Gastroesophageal sphincter (tissue), 4 donors: ENCODE data around the gene COMMD7. TPM values are rescaled to one million over a fixed set of nuclear protein-coding genes. Genes with fewer than 3 reads are reported as not detected.

Experiments used
- ATAC-seq: fragments of 150-250 bp; one replicate; pipeline ENCODE4 v1.9.1; 2016; ENCODE audit warnings: mild to moderate bottlenecking, moderate library complexity
- H3K27ac ChIP-seq, 4 donors: fragments of 200-600 bp; sonication (generic) in 3 of 4; 1 replicate in 3 of 4; 2 replicates in 1 of 4; pipeline ENCODE4 v1.5.1; 2016 to 2019
- H3K27me3 ChIP-seq: fragments of 200-600 bp; sonication (generic); one replicate; pipeline ENCODE4 v1.5.1; 2019
- H3K36me3 ChIP-seq, 2 donors: fragments of 200-600 bp; sonication (generic); one replicate each; pipeline ENCODE4 v1.5.1; 2019; ENCODE audit warnings: control low read depth in 1 of 2
- H3K4me1 ChIP-seq, 3 donors: fragments of 200-600 bp; sonication (generic); 1 replicate in 2 of 3; 2 replicates in 1 of 3; pipeline ENCODE4 v1.5.1; 2016 to 2019; ENCODE audit warnings: control low read depth in 2 of 3
- H3K4me3 ChIP-seq, 2 donors: fragments of 200-600 bp; sonication (generic); one replicate each; pipeline ENCODE4 v1.5.1; 2019; ENCODE audit warnings: mild to moderate bottlenecking in 1 of 2, moderate library complexity in 1 of 2
- H3K9me3 ChIP-seq, 3 donors: fragments of 200-600 bp; sonication (generic); one replicate each; pipeline ENCODE4 v1.5.1; 2017 to 2019; ENCODE audit warnings: control low read depth in 2 of 3
- EP300 ChIP-seq: sonication (generic); formaldehyde crosslinking; IDR thresholded peaks from one replicate; pipeline ENCODE4 v1.6.1; 2017; ENCODE audit warnings: antibody characterized with exemption, mild to moderate bottlenecking
- POLR2A ChIP-seq, 2 donors: fragments of 450-650 bp; IDR thresholded peaks; one replicate each; pipeline ENCODE4 v1.6.1; 2017; ENCODE audit warnings: antibody characterized with exemption in 2 of 2, mild to moderate bottlenecking in 2 of 2, moderate library complexity in 1 of 2
- POLR2AphosphoS5 ChIP-seq: sonication (generic); formaldehyde crosslinking; IDR thresholded peaks from one replicate; pipeline ENCODE4 v1.6.1; 2017; ENCODE audit warnings: antibody characterized with exemption
- WGBS, 2 donors: methylation state at CpG; one replicate each; pipeline ENCODE4 v1.1.5; 2018; ENCODE audit warnings: low coverage in 1 of 2; 5-methylcytosine and 5-hydroxymethylcytosine counted together
- total RNA-seq, 4 donors: library from RNA; depleted of rRNA; stranded (reverse); fragments of >200 nt; gene quantifications; one replicate each; pipeline ENCODE4 v1.1.0, GENCODE V29; 2016
- TF ChIP-seq, protein P1 (sequence below), 4 experiments: fragments of 200-600 bp in 2 of 4; fragments of 450-650 bp in 2 of 4; sonication (generic) in 1 of 4; IDR thresholded peaks; one replicate each; pipeline ENCODE4 v1.5.1; 2017 to 2019; ENCODE audit warnings: antibody characterized with exemption in 4 of 4, mild to moderate bottlenecking in 2 of 4, moderate library complexity in 2 of 4

The COMMD7 gene
- total RNA-seq, 4 donors from 2014 or later: 25.0 to 33.2 (median 30.7) TPM

DNA sequence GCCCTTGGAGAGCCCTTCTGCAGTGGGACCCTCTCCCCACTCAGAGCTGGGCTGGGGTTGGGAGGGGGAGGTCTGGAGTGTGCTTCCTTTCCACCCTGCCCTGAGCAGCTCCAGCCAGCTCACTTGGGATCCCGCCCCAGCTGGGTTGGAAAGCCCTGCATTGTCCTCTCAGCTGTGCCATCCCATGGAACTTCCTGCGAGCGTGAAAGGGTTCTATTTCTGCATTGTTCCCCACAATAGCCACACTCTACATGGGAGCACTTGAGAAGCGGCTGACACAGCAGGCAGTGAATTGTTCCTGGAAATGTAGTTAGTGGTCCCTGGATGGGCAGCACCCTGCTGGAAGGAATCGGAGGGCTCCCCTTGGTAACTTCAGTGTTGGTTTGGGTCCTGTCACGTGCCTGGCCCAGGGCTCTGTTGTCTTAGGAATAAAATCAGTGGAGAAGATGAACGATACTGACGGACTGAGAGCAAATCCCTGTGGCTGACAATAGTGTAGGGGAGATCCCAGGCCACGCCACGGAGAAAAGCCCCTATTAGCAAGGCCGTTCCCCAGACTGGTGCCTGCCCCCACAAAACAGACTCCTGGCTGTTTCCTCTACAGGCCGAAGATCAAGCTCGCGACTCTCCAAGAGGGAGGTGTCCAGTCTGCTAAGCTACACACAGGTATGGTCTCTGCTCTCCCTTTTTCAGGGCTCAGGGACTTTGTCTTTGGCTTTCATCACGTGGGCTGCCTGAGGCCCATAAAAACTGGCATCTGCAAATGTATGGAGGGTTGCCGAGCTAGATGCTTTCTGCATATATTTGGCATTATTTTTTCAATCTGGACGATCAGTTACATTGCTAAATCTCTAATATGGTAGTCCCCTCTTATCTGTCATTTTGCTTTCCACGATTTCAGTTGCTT lies 37.7 kb upstream of the COMMD7 start:
- no peak overlapping the region for H3K27ac ChIP-seq
- no peaks in the 10 kb centered on the region for H3K9me3 ChIP-seq
- peaks cover 0 to 30% of the 10 kb centered on the region in 2 donors for H3K36me3 ChIP-seq
- H3K4me3 ChIP-seq: no peak overlapping the region
- 87 to 89% methylated on average over 8 to 10 of the region's 18 CpGs for WGBS, 2 donors
- TF ChIP-seq EP300: no peak
- TF ChIP-seq POLR2AphosphoS5: no peak
- TF ChIP-seq POLR2A (IDR thresholded peaks at IDR 0.05): no peak
- TF ChIP-seq, protein P1, sequence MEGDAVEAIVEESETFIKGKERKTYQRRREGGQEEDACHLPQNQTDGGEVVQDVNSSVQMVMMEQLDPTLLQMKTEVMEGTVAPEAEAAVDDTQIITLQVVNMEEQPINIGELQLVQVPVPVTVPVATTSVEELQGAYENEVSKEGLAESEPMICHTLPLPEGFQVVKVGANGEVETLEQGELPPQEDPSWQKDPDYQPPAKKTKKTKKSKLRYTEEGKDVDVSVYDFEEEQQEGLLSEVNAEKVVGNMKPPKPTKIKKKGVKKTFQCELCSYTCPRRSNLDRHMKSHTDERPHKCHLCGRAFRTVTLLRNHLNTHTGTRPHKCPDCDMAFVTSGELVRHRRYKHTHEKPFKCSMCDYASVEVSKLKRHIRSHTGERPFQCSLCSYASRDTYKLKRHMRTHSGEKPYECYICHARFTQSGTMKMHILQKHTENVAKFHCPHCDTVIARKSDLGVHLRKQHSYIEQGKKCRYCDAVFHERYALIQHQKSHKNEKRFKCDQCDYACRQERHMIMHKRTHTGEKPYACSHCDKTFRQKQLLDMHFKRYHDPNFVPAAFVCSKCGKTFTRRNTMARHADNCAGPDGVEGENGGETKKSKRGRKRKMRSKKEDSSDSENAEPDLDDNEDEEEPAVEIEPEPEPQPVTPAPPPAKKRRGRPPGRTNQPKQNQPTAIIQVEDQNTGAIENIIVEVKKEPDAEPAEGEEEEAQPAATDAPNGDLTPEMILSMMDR (IDR thresholded peaks at IDR 0.05): no peak
- ATAC-seq: no peak
- H3K4me1 ChIP-seq: no peaks in the 10 kb centered on the region
- H3K27me3 ChIP-seq: no peaks in the 10 kb centered on the region

DNA sequence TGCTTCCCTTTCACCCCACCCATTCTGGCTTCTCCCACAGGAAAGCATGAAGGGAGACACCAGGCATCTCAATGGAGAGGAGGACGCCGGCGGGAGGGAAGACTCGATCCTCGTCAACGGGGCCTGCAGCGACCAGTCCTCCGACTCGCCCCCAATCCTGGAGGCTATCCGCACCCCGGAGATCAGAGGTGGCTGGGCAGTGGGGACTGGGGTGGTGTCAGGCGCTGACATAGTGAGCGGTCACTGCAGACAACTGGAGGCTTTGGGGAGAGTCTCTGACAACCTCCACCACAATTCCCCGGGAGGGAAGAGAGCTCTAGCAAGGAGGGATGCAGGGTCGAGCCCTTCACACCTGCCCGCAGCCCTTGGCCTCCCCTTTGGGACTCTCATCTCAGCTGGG lies 37.0 kb upstream of the COMMD7 start:
- ATAC-seq: no peak
- TF ChIP-seq POLR2AphosphoS5: no peak
- no peak for TF ChIP-seq POLR2A (IDR thresholded peaks at IDR 0.05)
- TF ChIP-seq EP300: no peak
- TF ChIP-seq, protein P1 (IDR thresholded peaks at IDR 0.05): no peak
- Histone ChIP-seq H3K4me3 (no peak overlapping the region), H3K9me3 (no peaks in the 10 kb centered on the region), H3K36me3 (peaks cover 0 to 24% of the 10 kb centered on the region in 2 donors), H3K27me3 (no peaks in the 10 kb centered on the region), H3K4me1 (no peaks in the 10 kb centered on the region), H3K27ac (no peak overlapping the region)
- 80% methylated on average over 1 of the region's 16 CpGs; no CpG with 5 or more reads in 1 of the 2 donors for WGBS, 2 donors

DNA sequence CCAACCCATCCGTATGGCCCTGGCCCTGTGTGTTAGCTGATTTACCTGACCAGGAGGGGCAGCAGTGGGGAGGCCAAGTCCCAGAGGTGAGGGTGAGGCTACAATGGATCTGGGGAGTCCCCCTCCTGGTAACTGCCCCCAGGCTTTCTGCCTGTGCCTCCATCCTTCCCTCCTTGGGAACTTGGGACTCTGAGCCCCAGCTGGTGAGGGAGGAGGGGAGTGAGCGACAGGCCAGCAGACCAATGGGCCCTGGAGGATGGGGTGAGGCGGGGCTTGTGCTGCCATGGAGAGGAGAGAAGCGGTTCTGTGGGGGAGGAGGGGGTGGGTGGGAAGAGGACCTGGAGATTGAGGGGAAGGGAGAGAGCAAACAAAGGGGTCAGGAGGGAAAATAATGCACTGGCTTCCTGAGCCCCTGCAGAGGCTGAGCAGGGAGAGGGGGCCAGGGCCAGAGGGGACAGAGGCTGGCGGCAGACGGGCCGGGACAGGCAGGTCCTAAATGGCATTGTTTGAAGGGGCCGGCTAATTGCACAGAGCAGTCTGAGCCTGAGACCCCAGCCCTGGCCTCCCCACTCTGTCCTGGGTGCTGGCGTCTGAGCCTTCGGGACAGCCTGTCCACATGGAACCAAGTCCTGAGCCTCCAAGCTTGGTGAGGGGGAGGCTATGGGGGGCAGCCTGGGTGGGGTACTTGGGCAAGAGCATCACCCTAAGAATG lies 36.4 kb upstream of the COMMD7 start:
- Histone ChIP-seq H3K9me3 (no peaks in the 10 kb centered on the region), H3K27ac (no peak overlapping the region), H3K27me3 (no peaks in the 10 kb centered on the region), H3K36me3 (peaks cover 0 to 17% of the 10 kb centered on the region in 2 donors), H3K4me1 (no peaks in the 10 kb centered on the region), H3K4me3 (no peak overlapping the region)
- TF ChIP-seq, protein P1 (IDR thresholded peaks at IDR 0.05): no peak
- TF ChIP-seq POLR2AphosphoS5 (no peak), POLR2A (IDR thresholded peaks at IDR 0.05) (no peak), EP300 (no peak)
- no peak for ATAC-seq
- WGBS, 2 donors: 84 to 96% methylated on average over 4 to 6 of the region's 10 CpGs

DNA sequence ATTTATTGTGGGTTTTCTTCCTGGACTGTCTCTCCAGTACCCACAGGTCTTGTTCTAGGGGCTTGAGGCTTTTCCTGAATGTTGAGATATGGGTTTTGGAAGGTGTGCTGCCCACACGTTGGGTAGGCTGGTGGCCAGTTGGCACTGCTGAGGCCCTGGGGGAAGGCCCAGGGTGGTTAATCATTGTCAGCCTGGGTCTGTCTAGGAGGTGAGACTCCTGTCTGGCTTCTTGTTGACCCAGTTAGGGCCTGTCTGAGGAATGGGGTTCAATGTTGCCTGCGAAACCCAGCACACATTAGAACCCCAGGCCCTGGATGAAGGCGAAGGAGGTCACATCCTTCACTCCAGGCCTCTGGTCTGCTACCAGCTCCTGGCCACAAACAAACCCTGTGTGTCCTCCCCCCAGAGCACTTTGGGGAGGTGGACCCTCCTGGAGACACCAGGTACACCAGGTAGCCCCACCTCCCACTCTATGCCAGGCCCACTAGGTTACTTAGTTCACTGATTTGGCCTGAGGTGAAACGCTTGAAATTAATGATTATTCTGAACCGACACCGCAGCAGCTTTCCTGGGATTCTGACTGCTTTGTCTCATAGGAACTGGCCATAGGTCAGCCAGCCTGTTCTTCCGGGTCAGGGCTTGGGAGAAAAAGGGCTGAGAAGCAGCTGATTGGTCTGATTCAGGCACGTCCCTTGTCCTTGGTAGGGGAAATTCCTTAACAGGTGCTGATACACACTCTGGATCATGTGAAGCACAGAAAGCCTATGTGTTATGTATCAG lies 34.1 kb upstream of the COMMD7 start:
- TF ChIP-seq EP300 (no peak), POLR2A (IDR thresholded peaks at IDR 0.05) (no peak), POLR2AphosphoS5 (no peak)
- TF ChIP-seq, protein P1 (IDR thresholded peaks at IDR 0.05): no peak
- Histone ChIP-seq H3K36me3 (peaks cover 0 to 13% of the 10 kb centered on the region in 2 donors), H3K27me3 (no peaks in the 10 kb centered on the region), H3K4me1 (no peaks in the 10 kb centered on the region), H3K4me3 (no peak overlapping the region), H3K9me3 (no peaks in the 10 kb centered on the region), H3K27ac (no peak overlapping the region)
- 70 to 100% methylated on average over 1 to 5 of the region's 8 CpGs for WGBS, 2 donors
- ATAC-seq: no peak
